SK-N-SH treated with all-trans-retinoic acid at 6 μM for 48 hours (cell line): ENCODE measurements around the gene CREBBP.

Experiments
- ATAC-seq: fragments of 200-7000 bp; cut with Tn5 transposase; 3 replicates; pipeline ENCODE4 v1.9.1; 2020; ENCODE audit warnings: mild to moderate bottlenecking, moderate library complexity
- ARNTL ChIP-seq: fragments of 450-650 bp; formaldehyde crosslinking; IDR thresholded peaks from 2 replicates; pipeline ENCODE4 v1.5.0; 2020; ENCODE audit warnings: low read depth, mild to moderate bottlenecking, moderate library complexity, borderline replicate concordance
- BACH2 ChIP-seq: fragments of 250-450 bp; sonication (Bioruptor Pico); IDR thresholded peaks from 2 replicates; pipeline ENCODE4 v1.9.0; 2021; ENCODE audit warnings: mild to moderate bottlenecking, borderline replicate concordance
- CSDC2 ChIP-seq: fragments of 250-450 bp; sonication (Bioruptor Pico); IDR thresholded peaks from 2 replicates; pipeline ENCODE4 v1.5.0; 2020; ENCODE audit warnings: mild to moderate bottlenecking, moderate library complexity
- ESRRG ChIP-seq: fragments of 250-450 bp; sonication (Bioruptor Pico); IDR thresholded peaks from 2 replicates; pipeline ENCODE4 v1.6.1; 2021; ENCODE audit warnings: mild to moderate bottlenecking
- GLIS3 ChIP-seq: fragments of 250-450 bp; sonication (Bioruptor Pico); IDR thresholded peaks from 2 replicates; pipeline ENCODE4 v1.5.0; 2020; ENCODE audit warnings: mild to moderate bottlenecking, moderate library complexity
- ISL1 ChIP-seq: fragments of 250-450 bp; sonication (Bioruptor Pico); IDR thresholded peaks from 2 replicates; pipeline ENCODE4 v2.1.2; 2022; ENCODE audit warnings: mild to moderate bottlenecking, moderate library complexity
- OSR1 ChIP-seq: fragments of 250-450 bp; sonication (Bioruptor Pico); IDR thresholded peaks from 2 replicates; pipeline ENCODE4 v1.8.0; 2022; ENCODE audit warnings: moderate library complexity, mild to moderate bottlenecking, inconsistent platforms
- PPARA ChIP-seq: fragments of 250-450 bp; sonication (Bioruptor Pico); IDR thresholded peaks from 2 replicates; pipeline ENCODE4 v1.5.0; 2020; ENCODE audit warnings: mild to moderate bottlenecking, borderline replicate concordance
- RARB ChIP-seq: fragments of 250-450 bp; sonication (Bioruptor Pico); IDR thresholded peaks from 2 replicates; pipeline ENCODE4 v1.8.0; 2021; ENCODE audit warnings: mild to moderate bottlenecking, moderate library complexity
- SNAI2 ChIP-seq: fragments of 250-450 bp; sonication (Bioruptor Pico); IDR thresholded peaks from 2 replicates; pipeline ENCODE4 v1.5.0; 2020; ENCODE audit warnings: mild to moderate bottlenecking, moderate library complexity
- TCF4 ChIP-seq: fragments of 250-450 bp; sonication (Bioruptor Pico); IDR thresholded peaks from 2 replicates; pipeline ENCODE4 v1.8.0; 2021; ENCODE audit warnings: mild to moderate bottlenecking, moderate library complexity, borderline replicate concordance
- TOX ChIP-seq: fragments of 250-450 bp; sonication (Bioruptor Pico); IDR thresholded peaks from 2 replicates; pipeline ENCODE4 v1.8.0; 2021; ENCODE audit warnings: mild to moderate bottlenecking, moderate library complexity, borderline replicate concordance
- ZC3H10 ChIP-seq: fragments of 250-450 bp; sonication (Bioruptor Pico); IDR thresholded peaks from 2 replicates; pipeline ENCODE4 v1.5.1; 2021; ENCODE audit warnings: mild to moderate bottlenecking, moderate library complexity
- ZFP3 ChIP-seq: fragments of 250-450 bp; sonication (Bioruptor Pico); IDR thresholded peaks from 2 replicates; pipeline ENCODE4 v1.5.0; 2020; ENCODE audit warnings: mild to moderate bottlenecking, moderate library complexity
- ZFP30 ChIP-seq: fragments of 450-650 bp; formaldehyde crosslinking; IDR thresholded peaks from 2 replicates; pipeline ENCODE4 v1.5.0; 2022; ENCODE audit warnings: mild to moderate bottlenecking, moderate library complexity
- ZNF565 ChIP-seq: fragments of 450-650 bp; formaldehyde crosslinking; conservative IDR thresholded peaks from 2 replicates; pipeline ENCODE4 v1.5.0; 2020; ENCODE audit warnings: low read depth, mild to moderate bottlenecking, moderate library complexity
- ZNF70 ChIP-seq: fragments of 450-650 bp; formaldehyde crosslinking; IDR thresholded peaks from 2 replicates; pipeline ENCODE4 v1.5.0; 2020; ENCODE audit warnings: mild to moderate bottlenecking, moderate library complexity
- ZNF8 ChIP-seq: fragments of 450-650 bp; formaldehyde crosslinking; IDR thresholded peaks from 2 replicates; pipeline ENCODE4 v1.5.0; 2020; ENCODE audit warnings: mild to moderate bottlenecking, moderate library complexity
- TF ChIP-seq, protein P1 (sequence below): fragments of 250-450 bp; sonication (Bioruptor Pico); IDR thresholded peaks from 2 replicates; pipeline ENCODE4 v1.5.0; 2020; ENCODE audit warnings: mild to moderate bottlenecking, moderate library complexity
- TF ChIP-seq, protein P2 (sequence below): fragments of 250-450 bp; sonication (Bioruptor Pico); IDR thresholded peaks from 2 replicates; pipeline ENCODE4 v1.8.0; 2020; ENCODE audit warnings: mild to moderate bottlenecking, moderate library complexity, borderline replicate concordance
- TF ChIP-seq, protein P3 (sequence below): fragments of 250-450 bp; sonication (Bioruptor Pico); IDR thresholded peaks from 2 replicates; pipeline ENCODE4 v1.5.1; 2021; ENCODE audit warnings: mild to moderate bottlenecking, moderate library complexity
- TF ChIP-seq, protein P4 (sequence below): fragments of 250-450 bp; sonication (Bioruptor Pico); IDR thresholded peaks from 2 replicates; pipeline ENCODE4 v1.8.0; 2021; ENCODE audit warnings: low read depth, mild to moderate bottlenecking, moderate library complexity, borderline replicate concordance

The CREBBP gene

DNA sequence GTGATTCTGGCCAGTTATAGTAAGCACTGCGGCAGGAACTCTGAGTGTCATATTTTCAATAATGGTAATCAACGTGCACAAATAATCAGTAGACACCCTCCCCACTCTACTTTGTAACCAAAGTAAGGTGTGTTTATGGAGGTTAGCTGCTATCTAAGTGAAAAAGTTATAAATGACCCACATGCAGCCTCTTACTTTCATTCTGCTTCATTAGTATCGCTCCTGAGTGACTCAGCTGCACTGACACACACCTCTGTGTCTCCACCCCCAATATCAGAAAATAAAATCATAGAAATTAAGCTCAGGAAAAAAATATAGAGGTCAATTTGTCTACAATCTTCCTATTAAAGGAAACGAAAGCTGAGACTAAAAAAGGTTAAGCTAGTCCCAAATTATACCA, 99.1 kb downstream of the CREBBP start:
- ATAC-seq, result no peak
- TF ChIP-seq GLIS3 (no peak), CSDC2 (CRISPR knock-in tag) (no peak), RARB (CRISPR knock-in tag) (no peak), ZC3H10 (CRISPR knock-in tag) (no peak), ZNF565 (CRISPR knock-in tag) (no peak)
- TF ChIP-seq, protein P1, sequence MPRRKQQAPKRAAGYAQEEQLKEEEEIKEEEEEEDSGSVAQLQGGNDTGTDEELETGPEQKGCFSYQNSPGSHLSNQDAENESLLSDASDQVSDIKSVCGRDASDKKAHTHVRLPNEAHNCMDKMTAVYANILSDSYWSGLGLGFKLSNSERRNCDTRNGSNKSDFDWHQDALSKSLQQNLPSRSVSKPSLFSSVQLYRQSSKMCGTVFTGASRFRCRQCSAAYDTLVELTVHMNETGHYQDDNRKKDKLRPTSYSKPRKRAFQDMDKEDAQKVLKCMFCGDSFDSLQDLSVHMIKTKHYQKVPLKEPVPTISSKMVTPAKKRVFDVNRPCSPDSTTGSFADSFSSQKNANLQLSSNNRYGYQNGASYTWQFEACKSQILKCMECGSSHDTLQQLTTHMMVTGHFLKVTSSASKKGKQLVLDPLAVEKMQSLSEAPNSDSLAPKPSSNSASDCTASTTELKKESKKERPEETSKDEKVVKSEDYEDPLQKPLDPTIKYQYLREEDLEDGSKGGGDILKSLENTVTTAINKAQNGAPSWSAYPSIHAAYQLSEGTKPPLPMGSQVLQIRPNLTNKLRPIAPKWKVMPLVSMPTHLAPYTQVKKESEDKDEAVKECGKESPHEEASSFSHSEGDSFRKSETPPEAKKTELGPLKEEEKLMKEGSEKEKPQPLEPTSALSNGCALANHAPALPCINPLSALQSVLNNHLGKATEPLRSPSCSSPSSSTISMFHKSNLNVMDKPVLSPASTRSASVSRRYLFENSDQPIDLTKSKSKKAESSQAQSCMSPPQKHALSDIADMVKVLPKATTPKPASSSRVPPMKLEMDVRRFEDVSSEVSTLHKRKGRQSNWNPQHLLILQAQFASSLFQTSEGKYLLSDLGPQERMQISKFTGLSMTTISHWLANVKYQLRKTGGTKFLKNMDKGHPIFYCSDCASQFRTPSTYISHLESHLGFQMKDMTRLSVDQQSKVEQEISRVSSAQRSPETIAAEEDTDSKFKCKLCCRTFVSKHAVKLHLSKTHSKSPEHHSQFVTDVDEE (CRISPR knock-in tag), result no peak

DNA sequence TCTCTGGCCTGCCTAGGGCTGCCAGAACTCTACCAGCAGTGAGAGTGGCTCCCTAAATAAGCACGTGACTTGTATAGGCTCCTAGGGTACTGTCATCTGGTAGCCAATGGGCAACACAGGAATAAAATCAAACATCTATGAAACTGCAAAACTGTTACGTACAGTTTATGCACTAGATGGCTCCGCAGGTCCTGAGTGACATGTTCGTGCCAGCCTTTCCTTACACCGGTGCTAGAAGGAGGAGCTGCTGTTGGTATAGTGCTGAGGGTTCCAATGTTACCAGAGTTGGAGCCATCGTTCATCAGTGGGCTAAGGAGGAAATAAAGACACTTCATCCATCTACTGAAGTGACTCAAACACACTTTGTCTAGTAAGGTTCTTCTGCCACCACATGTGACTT, 99.9 kb downstream of the CREBBP start:
- no peak for TF ChIP-seq PPARA (CRISPR knock-in tag)
- TF ChIP-seq, protein P1 (CRISPR knock-in tag), result no peak
- TF ChIP-seq GLIS3, result no peak
- no peak for TF ChIP-seq ISL1 (CRISPR knock-in tag)
- no peak for TF ChIP-seq BACH2
- TF ChIP-seq RARB (CRISPR knock-in tag), result no peak
- TF ChIP-seq, protein P2, sequence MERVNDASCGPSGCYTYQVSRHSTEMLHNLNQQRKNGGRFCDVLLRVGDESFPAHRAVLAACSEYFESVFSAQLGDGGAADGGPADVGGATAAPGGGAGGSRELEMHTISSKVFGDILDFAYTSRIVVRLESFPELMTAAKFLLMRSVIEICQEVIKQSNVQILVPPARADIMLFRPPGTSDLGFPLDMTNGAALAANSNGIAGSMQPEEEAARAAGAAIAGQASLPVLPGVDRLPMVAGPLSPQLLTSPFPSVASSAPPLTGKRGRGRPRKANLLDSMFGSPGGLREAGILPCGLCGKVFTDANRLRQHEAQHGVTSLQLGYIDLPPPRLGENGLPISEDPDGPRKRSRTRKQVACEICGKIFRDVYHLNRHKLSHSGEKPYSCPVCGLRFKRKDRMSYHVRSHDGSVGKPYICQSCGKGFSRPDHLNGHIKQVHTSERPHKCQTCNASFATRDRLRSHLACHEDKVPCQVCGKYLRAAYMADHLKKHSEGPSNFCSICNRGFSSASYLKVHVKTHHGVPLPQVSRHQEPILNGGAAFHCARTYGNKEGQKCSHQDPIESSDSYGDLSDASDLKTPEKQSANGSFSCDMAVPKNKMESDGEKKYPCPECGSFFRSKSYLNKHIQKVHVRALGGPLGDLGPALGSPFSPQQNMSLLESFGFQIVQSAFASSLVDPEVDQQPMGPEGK (CRISPR knock-in tag), result no peak
- TF ChIP-seq ESRRG (CRISPR knock-in tag), result no peak
- TF ChIP-seq ZNF8, result no peak
- TF ChIP-seq CSDC2 (CRISPR knock-in tag), result no peak
- no peak for TF ChIP-seq SNAI2
- TF ChIP-seq, protein P3, sequence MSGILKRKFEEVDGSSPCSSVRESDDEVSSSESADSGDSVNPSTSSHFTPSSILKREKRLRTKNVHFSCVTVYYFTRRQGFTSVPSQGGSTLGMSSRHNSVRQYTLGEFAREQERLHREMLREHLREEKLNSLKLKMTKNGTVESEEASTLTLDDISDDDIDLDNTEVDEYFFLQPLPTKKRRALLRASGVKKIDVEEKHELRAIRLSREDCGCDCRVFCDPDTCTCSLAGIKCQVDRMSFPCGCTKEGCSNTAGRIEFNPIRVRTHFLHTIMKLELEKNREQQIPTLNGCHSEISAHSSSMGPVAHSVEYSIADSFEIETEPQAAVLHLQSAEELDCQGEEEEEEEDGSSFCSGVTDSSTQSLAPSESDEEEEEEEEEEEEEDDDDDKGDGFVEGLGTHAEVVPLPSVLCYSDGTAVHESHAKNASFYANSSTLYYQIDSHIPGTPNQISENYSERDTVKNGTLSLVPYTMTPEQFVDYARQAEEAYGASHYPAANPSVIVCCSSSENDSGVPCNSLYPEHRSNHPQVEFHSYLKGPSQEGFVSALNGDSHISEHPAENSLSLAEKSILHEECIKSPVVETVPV (CRISPR knock-in tag), result no peak
- no peak for TF ChIP-seq ARNTL (CRISPR knock-in tag)
- TF ChIP-seq ZFP30 (CRISPR knock-in tag), result no peak
- TF ChIP-seq, protein P4, sequence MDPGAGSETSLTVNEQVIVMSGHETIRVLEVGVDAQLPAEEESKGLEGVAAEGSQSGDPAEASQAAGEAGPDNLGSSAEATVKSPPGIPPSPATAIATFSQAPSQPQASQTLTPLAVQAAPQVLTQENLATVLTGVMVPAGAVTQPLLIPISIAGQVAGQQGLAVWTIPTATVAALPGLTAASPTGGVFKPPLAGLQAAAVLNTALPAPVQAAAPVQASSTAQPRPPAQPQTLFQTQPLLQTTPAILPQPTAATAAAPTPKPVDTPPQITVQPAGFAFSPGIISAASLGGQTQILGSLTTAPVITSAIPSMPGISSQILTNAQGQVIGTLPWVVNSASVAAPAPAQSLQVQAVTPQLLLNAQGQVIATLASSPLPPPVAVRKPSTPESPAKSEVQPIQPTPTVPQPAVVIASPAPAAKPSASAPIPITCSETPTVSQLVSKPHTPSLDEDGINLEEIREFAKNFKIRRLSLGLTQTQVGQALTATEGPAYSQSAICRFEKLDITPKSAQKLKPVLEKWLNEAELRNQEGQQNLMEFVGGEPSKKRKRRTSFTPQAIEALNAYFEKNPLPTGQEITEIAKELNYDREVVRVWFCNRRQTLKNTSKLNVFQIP (CRISPR knock-in tag), result no peak
- TF ChIP-seq ZFP3 (CRISPR knock-in tag), result no peak
- no peak for TF ChIP-seq ZNF70
- TF ChIP-seq TOX (CRISPR knock-in tag), result no peak
- TF ChIP-seq TCF4 (CRISPR knock-in tag), result no peak
- no peak for TF ChIP-seq ZNF565 (CRISPR knock-in tag)
- ATAC-seq, result peak; percentile 74

DNA sequence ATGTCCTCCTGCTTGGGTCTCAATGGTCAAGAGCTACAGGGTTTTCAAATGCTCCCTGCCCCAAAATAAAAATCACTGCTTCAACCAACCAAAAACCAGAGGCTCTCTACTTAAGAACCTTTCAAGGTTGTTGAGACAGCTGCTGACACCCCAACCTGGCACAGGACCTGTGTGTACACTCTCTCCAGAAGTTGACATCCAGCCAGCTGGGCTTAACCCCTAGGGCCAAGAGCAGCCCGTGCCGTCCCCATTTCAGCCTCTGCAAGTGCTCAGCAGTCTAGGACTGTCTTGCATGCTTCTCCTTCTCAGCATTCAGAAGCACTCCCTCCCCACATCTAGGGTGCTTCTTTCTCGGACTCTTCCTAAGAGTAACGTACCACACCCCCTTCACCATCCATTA, 104.2 kb downstream of the CREBBP start:
- ATAC-seq, result no peak
- TF ChIP-seq ARNTL (CRISPR knock-in tag) (no peak), ZC3H10 (CRISPR knock-in tag) (no peak), TOX (CRISPR knock-in tag) (no peak), GLIS3 (no peak), CSDC2 (CRISPR knock-in tag) (no peak), BACH2 (no peak), OSR1 (no peak), ESRRG (CRISPR knock-in tag) (no peak), TCF4 (CRISPR knock-in tag) (no peak)
- TF ChIP-seq, protein P4 (CRISPR knock-in tag), result no peak
